GM19395 (cell line): ENCODE results near the gene ZNF479.
"Not testable (repeated sequence)": the region's sequence is repeated elsewhere in the genome, so short reads cannot be mapped to it uniquely, and the experiment has no call there.

ENCODE experiments used
- ATAC-seq: cut with Tn5 transposase; IDR thresholded peaks from one replicate; pipeline ENCODE4 v1.9.1; 2021; ENCODE audit warnings: mild to moderate bottlenecking, moderate library complexity; ENCODE audit not compliant: unreplicated experiment

The ZNF479 gene

GRCh38 chr7:57132336-57132735 is at the start of gene ZNF479:
ZNF479 (minus strand) TSS chr7:57132436; CDS start chr7:57132324, 112 bp downstream.
- ATAC-seq = not testable (repeated sequence)

- no peak for ATAC-seq
Measured at GRCh38 chr7:57182031-57182430, 49.8 kb upstream of the ZNF479 start.

GRCh38 chr7:57181281-57181680 is 49.0 kb upstream of the ZNF479 start:
- ATAC-seq = no peak

DNA sequence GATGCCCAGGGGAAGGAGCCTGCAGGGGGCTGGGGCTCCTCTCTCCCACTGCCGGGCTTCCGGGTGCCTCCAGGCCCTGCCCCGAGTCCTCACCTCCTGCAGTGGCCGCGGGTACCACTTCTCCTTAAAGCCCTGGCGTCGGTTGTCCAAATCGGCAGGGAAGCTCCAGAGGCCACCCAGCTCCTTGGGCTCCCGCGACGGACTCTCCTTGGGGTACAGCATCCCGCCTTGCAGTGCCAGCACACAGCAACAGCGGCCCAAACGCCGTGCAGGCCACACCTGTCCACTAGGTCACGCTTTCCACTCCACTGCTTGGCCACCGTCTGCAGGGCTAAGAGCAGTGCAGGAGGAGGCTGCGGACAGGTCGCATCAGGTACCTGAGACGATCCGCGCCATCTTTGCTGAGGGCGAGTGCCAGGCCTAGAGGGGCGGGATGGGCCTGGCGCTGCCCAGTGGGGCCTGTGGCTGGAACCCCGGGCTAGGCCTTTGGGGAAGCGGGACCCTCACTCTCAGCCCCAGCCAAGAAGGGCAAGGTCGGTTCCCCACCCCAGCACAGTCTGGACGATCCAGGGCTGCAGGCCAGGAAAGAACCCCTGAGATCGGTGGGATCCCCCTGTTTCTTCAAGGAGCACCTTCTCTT is 47.7 kb upstream of the ZNF479 start:
- ATAC-seq = no peak

GRCh38 chr7:57178768-57179139 is 46.5 kb upstream of the ZNF479 start:
- ATAC-seq = no peak

DNA sequence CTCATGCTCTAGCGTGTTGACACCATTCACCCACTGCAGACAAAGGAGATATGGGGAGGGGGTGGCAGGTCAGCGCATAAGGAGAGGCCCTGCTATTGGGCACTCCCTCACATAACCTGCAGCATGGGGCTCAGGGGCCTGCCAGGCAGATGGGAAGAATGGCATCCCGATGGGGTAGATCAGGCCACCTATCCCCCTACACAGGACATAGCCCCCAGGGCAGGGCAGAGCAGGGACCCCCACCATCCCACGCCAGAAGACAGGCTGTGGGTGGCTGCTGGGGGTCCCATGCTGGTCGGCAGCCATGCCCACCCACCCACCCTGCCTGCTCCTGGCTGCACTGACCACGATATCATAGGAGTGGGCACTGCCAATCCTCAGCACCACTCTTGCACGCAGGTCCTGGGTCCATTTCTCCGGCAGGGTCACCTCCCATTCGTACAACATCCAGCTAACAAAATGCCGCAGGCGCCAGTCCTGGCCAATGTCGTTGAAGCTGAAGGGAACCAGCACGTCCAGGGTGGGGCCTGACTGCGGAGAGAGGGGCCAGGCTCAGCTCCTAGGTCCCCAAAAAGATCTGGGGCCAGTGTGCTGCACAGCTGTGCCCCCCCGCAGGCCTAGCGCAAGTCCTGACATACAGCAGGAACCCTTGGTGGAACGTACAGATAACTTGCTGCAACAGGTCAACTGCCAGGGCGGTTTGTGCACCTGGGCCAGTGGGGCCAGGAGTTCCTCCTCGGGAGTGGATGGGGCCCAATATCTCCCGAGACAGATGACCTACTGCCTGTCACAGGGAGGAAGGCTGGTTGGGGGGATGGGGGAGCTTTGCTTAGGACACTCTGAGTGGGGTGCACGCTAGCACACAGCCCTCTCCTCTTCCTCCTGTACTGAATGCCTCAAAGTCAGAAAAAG is 45.9 kb upstream of the ZNF479 start:
- no peak for ATAC-seq

DNA sequence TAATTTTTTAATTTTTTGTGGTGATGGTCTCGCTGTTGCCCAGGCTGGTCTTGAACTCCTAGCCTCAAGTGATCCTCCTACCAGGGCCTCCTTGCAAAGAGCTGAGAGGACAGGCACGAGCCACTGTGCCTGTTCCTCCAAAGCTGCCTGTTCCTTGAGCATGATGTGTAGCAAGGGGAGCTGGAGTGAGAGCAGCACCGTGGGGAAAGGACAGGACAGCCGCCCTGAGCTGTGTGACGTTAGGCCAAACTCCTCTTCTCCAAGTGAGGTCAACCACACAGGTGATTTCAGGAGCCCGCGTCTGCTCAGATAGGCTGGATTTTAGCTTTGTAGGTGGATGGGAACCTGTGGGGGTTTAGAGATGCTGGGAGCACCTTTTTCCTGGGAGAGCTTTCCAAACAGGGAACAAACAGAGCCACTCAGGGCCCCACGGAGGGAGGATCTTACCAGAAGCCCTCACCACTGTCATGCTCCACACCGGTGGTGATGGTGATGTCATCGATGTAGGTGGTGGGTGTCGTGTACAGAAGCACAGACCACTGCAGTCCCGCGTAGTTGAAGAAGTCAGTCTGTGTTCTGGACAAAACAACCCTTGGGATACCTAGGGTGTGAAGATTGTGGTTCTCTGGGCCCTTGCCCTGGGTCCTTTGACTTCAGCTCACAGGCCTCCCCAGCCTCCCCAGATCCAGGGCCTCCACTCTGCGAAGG is 44.8 kb upstream of the ZNF479 start:
- ATAC-seq = no peak

DNA sequence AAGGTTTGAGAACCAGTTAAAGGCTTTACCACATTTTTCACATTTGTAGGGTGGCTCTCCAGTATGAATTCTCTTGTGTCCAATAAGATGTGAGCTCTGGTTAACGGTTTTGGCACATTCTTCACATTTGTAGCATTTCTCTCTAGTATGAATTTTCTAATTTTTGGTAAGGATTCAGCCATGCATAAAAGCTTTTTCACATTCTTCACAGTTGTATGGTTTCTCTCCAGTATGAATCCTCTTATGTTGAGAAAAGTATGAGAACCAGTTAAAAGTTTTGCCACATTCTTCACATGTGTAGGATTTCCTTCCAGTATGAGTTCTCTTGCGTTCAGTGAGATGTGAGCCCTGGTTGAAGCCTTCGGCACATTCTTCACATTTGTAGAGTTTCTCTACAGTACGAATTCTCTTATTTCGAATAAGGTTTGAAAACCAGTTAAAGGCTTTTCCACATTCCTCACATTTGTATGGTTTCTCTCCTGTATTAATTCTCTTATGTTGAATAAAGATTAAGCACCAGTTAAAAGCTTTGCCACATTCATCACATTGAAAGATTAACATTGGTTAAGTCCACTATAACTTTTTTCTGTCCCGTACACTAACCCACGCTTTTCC is 33.2 kb upstream of the ZNF479 start:
- ATAC-seq = no peak

- ATAC-seq = not testable (repeated sequence)
Measured at GRCh38 chr7:57120123-57120784, 12.0 kb downstream of the ZNF479 start.
